HCT116 (cell line): ENCODE data around the gene AGMAT. TPM values are rescaled to one million over a fixed set of nuclear protein-coding genes. Genes with fewer than 3 reads are reported as not detected.

Experiments
- ATAC-seq: fragments of 200-7000 bp; cut with Tn5 transposase; 2 replicates; pipeline ENCODE4 v1.9.1; 2020; ENCODE audit warnings: mild to moderate bottlenecking, moderate library complexity
- BruUV-seq: library from RNA; stranded (reverse); fragments of 400-500 nt; replicated peaks from 2 replicates; lab custom pipeline; 2021; lab: Mats Ljungman, UMichigan
- CTCF ChIA-PET: fragments of 300-600 bp; sonication (Branson Sonifier 250); formaldehyde crosslinking; loops from one replicate; lab custom pipeline; 2021; ENCODE audit warnings: antibody characterized with exemption; lab: Charles Lee
- POLR2A ChIA-PET: fragments of 300-600, 350-600 bp; sonication (Branson Sonifier 250); formaldehyde crosslinking; loops from one replicate; lab custom pipeline; 2021; ENCODE audit warnings: antibody characterized with exemption; lab: Charles Lee
- RAD21 ChIA-PET, 2 experiments: fragments of 300-600 bp; sonication (Branson Sonifier 250); formaldehyde crosslinking; loops; one replicate each; lab custom pipeline; 2023; ENCODE audit warnings: low total read pairs in 2 of 2; ENCODE audit not compliant: uncharacterized antibody in 2 of 2, unreplicated experiment in 2 of 2, low non-redundant PET in 1 of 2; lab: Charles Lee
- DNase-seq: peaks from one replicate; pipeline ENCODE4 v3.0.0-alpha.2; 2010; ENCODE audit warnings: low read depth, low spot score
- H2AFZ ChIP-seq: fragments of 200-600 bp; shearing (Covaris generic), sonication (generic); 2 replicates; pipeline ENCODE4 v1.6.1; 2017; ENCODE audit warnings: low read depth, mixed run types, mixed read lengths, antibody characterized with exemption, low read length; ENCODE audit not compliant: poor library complexity, severe bottlenecking
- H3K27ac ChIP-seq: 2 replicates; pipeline ENCODE4 v1.5.1; 2012; ENCODE audit warnings: low read depth, low read length
- H3K27me3 ChIP-seq: fragments of 200-600 bp; sonication (generic); 2 replicates; pipeline ENCODE4 v1.6.1; 2016; ENCODE audit warnings: mixed run types, low read length, mixed read lengths; ENCODE audit not compliant: insufficient read depth
- H3K36me3 ChIP-seq, 2 experiments: fragments of 200-500 bp in 1 of 2; fragments of 200-600 bp in 1 of 2; sonication (Bioruptor generic) in 1 of 2; sonication (generic) in 1 of 2; 2 replicates each; pipeline versions ENCODE4 v1.5.1 to v1.6.1; 2014 to 2016; ENCODE audit warnings: low read length in 2 of 2, inconsistent platforms in 1 of 2, mixed read lengths in 1 of 2, mixed run types in 1 of 2; ENCODE audit not compliant: insufficient read depth in 2 of 2, control insufficient read depth in 1 of 2
- H3K4me1 ChIP-seq, 2 experiments: fragments of 200-600 bp in 1 of 2; sonication (generic) in 1 of 2; 2 replicates each; pipeline versions ENCODE4 v1.5.1 to v1.6.1; 2012 to 2017; ENCODE audit warnings: low read length in 2 of 2, inconsistent platforms in 1 of 2, mild to moderate bottlenecking in 1 of 2, mixed read lengths in 1 of 2, mixed run types in 1 of 2, moderate library complexity in 1 of 2; ENCODE audit not compliant: insufficient read depth in 2 of 2, control insufficient read depth in 1 of 2
- H3K4me2 ChIP-seq: fragments of 200-600 bp; sonication (generic); 2 replicates; pipeline ENCODE4 v1.6.1; 2017; ENCODE audit warnings: mixed run types, low read length, mixed read lengths
- H3K4me3 ChIP-seq, 2 experiments: fragments of 200-600 bp in 1 of 2; sonication (generic) in 1 of 2; replicated peaks in 1 of 2; 2 replicates each; pipeline ENCODE4 v1.5.1; 2011 to 2016; ENCODE audit warnings: low read length in 2 of 2, control low read depth in 1 of 2, low read depth in 1 of 2, mild to moderate bottlenecking in 1 of 2, mixed read lengths in 1 of 2, mixed run types in 1 of 2
- H3K79me2 ChIP-seq: fragments of 200-600 bp; sonication (generic); 2 replicates; pipeline ENCODE4 v1.6.1; 2017; ENCODE audit warnings: mild to moderate bottlenecking, mixed run types, low read length, moderate library complexity, mixed read lengths; ENCODE audit not compliant: insufficient read depth
- H3K9ac ChIP-seq: fragments of 200-600 bp; sonication (generic); 2 replicates; pipeline ENCODE4 v1.6.1; 2016; ENCODE audit warnings: low read length, mixed read lengths
- H3K9me2 ChIP-seq: fragments of 200-600 bp; sonication (generic), shearing (Covaris generic); 2 replicates; pipeline ENCODE4 v1.6.1; 2017; ENCODE audit warnings: mixed run types, mild to moderate bottlenecking, moderate library complexity; ENCODE audit not compliant: insufficient read depth
- H3K9me3 ChIP-seq, 2 experiments: fragments of 200-500 bp in 1 of 2; fragments of 200-600 bp in 1 of 2; sonication (Bioruptor generic) in 1 of 2; sonication (generic) in 1 of 2; 2 replicates each; pipeline ENCODE4 v1.6.1; 2014 to 2017; ENCODE audit warnings: low read length in 2 of 2, mixed read lengths in 2 of 2, inconsistent platforms in 1 of 2, low read depth in 1 of 2, mild to moderate bottlenecking in 1 of 2, mixed run types in 1 of 2, moderate library complexity in 1 of 2; ENCODE audit not compliant: control insufficient read depth in 1 of 2, insufficient read depth in 1 of 2
- H4K20me1 ChIP-seq: fragments of 200-600 bp; sonication (generic), shearing (Covaris generic); 2 replicates; pipeline ENCODE4 v1.6.1; 2017; ENCODE audit warnings: mixed run types, mild to moderate bottlenecking, moderate library complexity; ENCODE audit not compliant: insufficient read depth
- CEBPB ChIP-seq: IDR thresholded peaks from 2 replicates; pipeline ENCODE4 v1.6.1; 2012; ENCODE audit warnings: low read depth
- EZH2 ChIP-seq: fragments of 200-600 bp; sonication (generic); IDR thresholded peaks from 2 replicates; pipeline ENCODE4 v1.6.1; 2017; ENCODE audit warnings: antibody characterized with exemption, mixed run types
- EZH2phosphoT487 ChIP-seq: fragments of 200-600 bp; IDR thresholded peaks from 2 replicates; pipeline ENCODE4 v1.6.1; 2018; ENCODE audit warnings: antibody characterized with exemption, borderline replicate concordance
- FOSL1 ChIP-seq: IDR thresholded peaks from 2 replicates; pipeline ENCODE4 v1.6.1; 2012; ENCODE audit warnings: low read depth
- JUND ChIP-seq: IDR thresholded peaks from 2 replicates; pipeline ENCODE4 v1.6.1; 2012
- POLR2A ChIP-seq: IDR thresholded peaks from 2 replicates; pipeline ENCODE4 v1.7.0; 2011; ENCODE audit warnings: borderline replicate concordance; ENCODE audit not compliant: insufficient read depth, insufficient read length; ENCODE audit errors: extremely low read depth
- POLR2AphosphoS5 ChIP-seq: IDR thresholded peaks from 2 replicates; pipeline ENCODE4 v1.6.1; 2011; ENCODE audit warnings: mild to moderate bottlenecking, low read depth, low read length, moderate library complexity
- SIN3A ChIP-seq: IDR thresholded peaks from 2 replicates; pipeline ENCODE4 v1.6.1; 2012; ENCODE audit warnings: low read depth
- TCF7L2 ChIP-seq: IDR thresholded peaks from 2 replicates; pipeline ENCODE4 v1.7.0; 2011; ENCODE audit warnings: borderline replicate concordance, inconsistent platforms; ENCODE audit not compliant: insufficient read depth, insufficient read length; ENCODE audit errors: extremely low read depth
- ZFX ChIP-seq: fragments of 450-650 bp; IDR thresholded peaks from 2 replicates; pipeline ENCODE4 v1.6.1; 2017
- intact Hi-C: fragments of 100-400 bp; cut with micrococcal nuclease; formaldehyde crosslinking; loops from 2 replicates; pipeline ENCODE4 v1.10.0; 2022
- total RNA-seq: library from RNA; stranded (reverse); gene quantifications from one replicate; pipeline ENCODE4 v1.2.1, GENCODE V29; 2021; ENCODE audit not compliant: unreplicated experiment
- TF ChIP-seq, protein P1 (sequence below), 3 experiments: fragments of 200-600 bp in 1 of 3; sonication (generic) in 1 of 3; IDR thresholded peaks in 2 of 3; conservative IDR thresholded peaks in 1 of 3; 2 replicates each; pipeline ENCODE4 v1.5.1; 2012 to 2017; ENCODE audit warnings: low read depth in 2 of 3, low read length in 2 of 3, antibody characterized with exemption in 1 of 3, borderline replicate concordance in 1 of 3, control low read depth in 1 of 3, mild to moderate bottlenecking in 1 of 3, mixed read lengths in 1 of 3, mixed run types in 1 of 3, moderate library complexity in 1 of 3; ENCODE audit not compliant: insufficient read depth in 1 of 3
- TF ChIP-seq, protein P2 (sequence below): IDR thresholded peaks from 2 replicates; pipeline ENCODE4 v1.6.1; 2012
- TF ChIP-seq, protein P3 (sequence below): IDR thresholded peaks from 2 replicates; pipeline ENCODE4 v1.6.1; 2012; ENCODE audit warnings: low read depth

AGMAT gene
- total RNA-seq, 1 experiment from 2014 or later = not detected

DNA sequence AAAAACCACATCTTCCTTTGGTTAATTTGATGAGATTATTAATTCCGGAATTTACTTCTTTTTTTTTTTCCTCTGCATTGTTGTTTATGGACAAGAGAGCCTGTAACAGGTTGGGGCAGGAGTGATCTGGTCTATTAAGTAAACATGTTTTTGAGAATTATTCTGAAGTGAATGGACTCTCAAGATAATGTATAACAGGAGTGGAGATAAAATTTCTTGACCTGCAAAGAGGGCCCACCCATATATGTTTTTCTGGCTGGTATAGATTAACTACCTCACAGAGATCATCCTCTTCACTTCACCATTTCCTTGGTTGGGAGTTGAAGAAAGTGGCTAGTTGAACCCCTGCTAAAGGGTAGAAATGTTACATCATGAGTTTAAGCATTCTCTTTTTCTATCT, 43.2 kb upstream of the AGMAT start:
- Histone ChIP-seq H3K27me3 (no peaks in the 10 kb centered on the region), H3K9ac (no peak overlapping the region), H3K4me3 (no peak overlapping the region), H2AFZ (no peak overlapping the region), H3K27ac (no peak overlapping the region), H3K4me2 (no peak overlapping the region), H3K79me2 (peaks cover 72% of the 10 kb centered on the region), H3K36me3 (peaks cover 23 to 34% of the 10 kb centered on the region in 2 experiments), H4K20me1 (no peaks in the 10 kb centered on the region; the same call in 1 of the 2 replicates), H3K9me3 (no peaks in the 10 kb centered on the region), H3K4me1 (no peaks in the 10 kb centered on the region), H3K9me2 (no peaks in the 10 kb centered on the region)
- POLR2A ChIA-PET = no interaction called here
- DNase-seq (no peak), ATAC-seq (no peak)
- CTCF ChIA-PET = no interaction called here
- intact Hi-C loops = no loop called here
- RAD21 ChIA-PET = no interaction called here
- TF ChIP-seq JUND (no peak), EZH2 (no peak), POLR2AphosphoS5 (no peak), ZFX (no peak), SIN3A (no peak), TCF7L2 (no peak), FOSL1 (no peak), EZH2phosphoT487 (no peak), POLR2A (no peak), CEBPB (no peak)
- TF ChIP-seq, protein P1, sequence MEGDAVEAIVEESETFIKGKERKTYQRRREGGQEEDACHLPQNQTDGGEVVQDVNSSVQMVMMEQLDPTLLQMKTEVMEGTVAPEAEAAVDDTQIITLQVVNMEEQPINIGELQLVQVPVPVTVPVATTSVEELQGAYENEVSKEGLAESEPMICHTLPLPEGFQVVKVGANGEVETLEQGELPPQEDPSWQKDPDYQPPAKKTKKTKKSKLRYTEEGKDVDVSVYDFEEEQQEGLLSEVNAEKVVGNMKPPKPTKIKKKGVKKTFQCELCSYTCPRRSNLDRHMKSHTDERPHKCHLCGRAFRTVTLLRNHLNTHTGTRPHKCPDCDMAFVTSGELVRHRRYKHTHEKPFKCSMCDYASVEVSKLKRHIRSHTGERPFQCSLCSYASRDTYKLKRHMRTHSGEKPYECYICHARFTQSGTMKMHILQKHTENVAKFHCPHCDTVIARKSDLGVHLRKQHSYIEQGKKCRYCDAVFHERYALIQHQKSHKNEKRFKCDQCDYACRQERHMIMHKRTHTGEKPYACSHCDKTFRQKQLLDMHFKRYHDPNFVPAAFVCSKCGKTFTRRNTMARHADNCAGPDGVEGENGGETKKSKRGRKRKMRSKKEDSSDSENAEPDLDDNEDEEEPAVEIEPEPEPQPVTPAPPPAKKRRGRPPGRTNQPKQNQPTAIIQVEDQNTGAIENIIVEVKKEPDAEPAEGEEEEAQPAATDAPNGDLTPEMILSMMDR (IDR thresholded peaks at IDR 0.05 in 2 of 3, conservative IDR thresholded peaks at IDR 0.05 in 1 of 3; ENCODE audit: borderline replicate concordance in 1 of 3, insufficient read depth in 1 of 3, low read depth in 2 of 3, low read length in 2 of 3) = no peak
- TF ChIP-seq, protein P2, sequence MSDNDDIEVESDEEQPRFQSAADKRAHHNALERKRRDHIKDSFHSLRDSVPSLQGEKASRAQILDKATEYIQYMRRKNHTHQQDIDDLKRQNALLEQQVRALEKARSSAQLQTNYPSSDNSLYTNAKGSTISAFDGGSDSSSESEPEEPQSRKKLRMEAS = no peak
- TF ChIP-seq, protein P3, sequence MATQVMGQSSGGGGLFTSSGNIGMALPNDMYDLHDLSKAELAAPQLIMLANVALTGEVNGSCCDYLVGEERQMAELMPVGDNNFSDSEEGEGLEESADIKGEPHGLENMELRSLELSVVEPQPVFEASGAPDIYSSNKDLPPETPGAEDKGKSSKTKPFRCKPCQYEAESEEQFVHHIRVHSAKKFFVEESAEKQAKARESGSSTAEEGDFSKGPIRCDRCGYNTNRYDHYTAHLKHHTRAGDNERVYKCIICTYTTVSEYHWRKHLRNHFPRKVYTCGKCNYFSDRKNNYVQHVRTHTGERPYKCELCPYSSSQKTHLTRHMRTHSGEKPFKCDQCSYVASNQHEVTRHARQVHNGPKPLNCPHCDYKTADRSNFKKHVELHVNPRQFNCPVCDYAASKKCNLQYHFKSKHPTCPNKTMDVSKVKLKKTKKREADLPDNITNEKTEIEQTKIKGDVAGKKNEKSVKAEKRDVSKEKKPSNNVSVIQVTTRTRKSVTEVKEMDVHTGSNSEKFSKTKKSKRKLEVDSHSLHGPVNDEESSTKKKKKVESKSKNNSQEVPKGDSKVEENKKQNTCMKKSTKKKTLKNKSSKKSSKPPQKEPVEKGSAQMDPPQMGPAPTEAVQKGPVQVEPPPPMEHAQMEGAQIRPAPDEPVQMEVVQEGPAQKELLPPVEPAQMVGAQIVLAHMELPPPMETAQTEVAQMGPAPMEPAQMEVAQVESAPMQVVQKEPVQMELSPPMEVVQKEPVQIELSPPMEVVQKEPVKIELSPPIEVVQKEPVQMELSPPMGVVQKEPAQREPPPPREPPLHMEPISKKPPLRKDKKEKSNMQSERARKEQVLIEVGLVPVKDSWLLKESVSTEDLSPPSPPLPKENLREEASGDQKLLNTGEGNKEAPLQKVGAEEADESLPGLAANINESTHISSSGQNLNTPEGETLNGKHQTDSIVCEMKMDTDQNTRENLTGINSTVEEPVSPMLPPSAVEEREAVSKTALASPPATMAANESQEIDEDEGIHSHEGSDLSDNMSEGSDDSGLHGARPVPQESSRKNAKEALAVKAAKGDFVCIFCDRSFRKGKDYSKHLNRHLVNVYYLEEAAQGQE = no peak
- BruUV-seq = no TSS peak
